Dedifferentiated amniotic fluid mesenchymal stem cell (primary cell): ENCODE results near the gene LRP2BP.
A peak's percentile ranks its signal among the peaks of the same experiment; 100 is the strongest.
"Not testable (repeated sequence)": the region's sequence is repeated elsewhere in the genome, so short reads cannot be mapped to it uniquely, and the experiment has no call there.

ENCODE experiments used
- DNase-seq: peaks from one replicate; pipeline ENCODE4 v3.0.0-alpha.2; 2016; ENCODE audit errors: extremely low spot score

Gene LRP2BP

GRCh38 chr4:185395956-185396723 is 416 bp upstream of the LRP2BP start:
- DNase-seq, result peak; percentile 94

- DNase-seq, result no peak
These were observed 1.0 kb downstream of the LRP2BP start for GRCh38 chr4:185394568-185395237.

- DNase-seq, result no peak
These were observed 3.6 kb downstream of the LRP2BP start for GRCh38 chr4:185392156-185392555.

DNA sequence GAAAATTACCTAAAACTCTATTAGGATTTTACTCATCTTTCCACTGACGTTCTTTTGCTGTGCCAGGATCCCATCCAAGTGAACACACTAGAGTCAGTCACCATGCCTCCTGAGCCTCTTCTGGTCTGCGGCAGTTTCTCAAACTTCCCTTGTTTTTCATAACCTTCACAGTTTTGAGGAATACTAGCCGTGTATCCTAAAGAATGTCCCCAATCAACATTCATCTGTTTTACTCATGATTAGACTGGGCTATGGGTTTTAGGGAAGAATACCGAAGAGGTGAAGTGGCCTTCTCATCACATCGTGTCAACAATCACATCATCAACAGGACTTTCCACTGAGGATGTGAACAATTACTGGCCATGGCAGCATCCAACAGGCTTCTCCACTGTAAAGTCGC is 4.8 kb downstream of the LRP2BP start:
- no peak for DNase-seq

DNA sequence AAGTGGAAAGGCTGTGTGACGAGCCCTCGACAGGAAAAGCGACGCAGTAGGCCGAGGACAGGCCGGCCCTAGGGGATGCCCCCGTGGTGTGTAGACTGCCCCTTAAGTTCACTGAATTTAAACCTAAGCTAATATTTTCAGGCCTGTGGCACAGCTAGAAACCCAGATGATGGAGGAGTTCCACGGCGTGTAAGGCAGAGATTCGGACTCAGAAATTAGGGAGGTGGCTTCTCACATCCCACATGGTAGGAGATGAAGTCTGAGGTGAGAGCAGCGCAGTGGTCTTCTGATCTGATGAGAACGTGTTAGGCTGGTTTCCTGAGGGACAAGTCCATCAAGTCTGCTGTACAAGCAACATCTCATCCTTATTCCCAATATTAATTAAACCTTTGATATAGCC is 7.8 kb downstream of the LRP2BP start:
- DNase-seq, result no peak

- no peak for DNase-seq
These were observed 10.8 kb downstream of the LRP2BP start for GRCh38 chr4:185384930-185385331.

- DNase-seq, result no peak
These were observed 11.7 kb downstream of the LRP2BP start for GRCh38 chr4:185384061-185384460.

DNA sequence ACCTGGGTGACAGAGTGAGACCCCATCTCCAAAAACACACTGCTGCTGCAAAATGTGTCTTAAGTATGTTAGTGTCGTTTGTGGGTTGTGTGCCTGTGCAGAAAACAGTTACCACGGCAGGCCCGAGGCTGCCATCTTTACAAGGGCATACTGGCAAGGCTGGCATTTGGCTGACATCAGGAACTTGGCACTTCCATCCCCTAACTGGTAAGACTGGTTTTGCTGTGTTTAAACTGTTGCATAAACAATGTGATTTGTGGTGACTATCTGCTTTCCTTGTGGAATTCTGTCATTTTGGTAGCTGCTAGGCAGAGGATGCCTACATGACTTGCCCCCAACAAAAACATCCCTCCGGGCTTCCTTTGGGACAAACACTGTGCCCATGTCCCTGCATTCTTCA is 12.3 kb downstream of the LRP2BP start:
- DNase-seq, result no peak

DNA sequence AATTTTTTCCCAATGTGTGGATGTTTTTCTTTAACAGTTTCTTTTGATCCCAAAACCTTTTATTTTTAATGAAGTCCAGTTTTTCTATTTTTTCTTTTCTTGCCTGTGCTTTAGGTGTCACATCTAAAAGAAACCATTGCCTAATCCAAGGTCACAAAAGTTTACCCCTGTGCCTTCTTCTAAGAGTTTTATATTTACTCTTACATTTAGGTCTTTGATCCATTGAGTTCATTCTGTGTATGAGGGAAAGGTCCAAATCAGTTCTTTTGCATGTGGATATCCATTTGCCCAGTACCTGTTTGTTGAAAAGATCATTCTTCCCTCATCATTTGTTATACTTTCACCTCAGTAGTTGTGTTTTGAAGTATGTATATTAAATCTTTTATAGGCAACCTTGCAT is 13.0 kb downstream of the LRP2BP start:
- DNase-seq, result no peak

- no peak for DNase-seq
These were observed 14.2 kb downstream of the LRP2BP start for GRCh38 chr4:185381288-185382196.

DNA sequence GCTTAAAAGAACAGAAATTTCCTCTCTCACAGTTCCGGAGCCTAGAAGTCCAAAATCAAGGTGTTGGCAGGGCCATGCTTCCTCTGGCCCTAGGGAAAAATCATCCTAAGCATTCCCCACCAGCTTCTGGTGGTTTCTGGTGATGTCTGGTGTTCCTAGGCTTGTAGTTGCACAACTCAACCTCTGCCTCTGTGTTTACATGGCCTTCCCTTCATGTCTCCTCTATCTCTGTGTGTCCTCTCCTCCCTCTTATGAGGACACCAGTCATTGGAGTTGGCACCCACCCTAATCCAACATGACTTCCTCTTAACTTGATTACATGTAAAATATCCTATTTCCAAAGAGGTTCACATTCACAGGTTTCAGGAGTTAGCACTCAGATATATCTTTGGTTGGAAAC is 15.4 kb downstream of the LRP2BP start:
- DNase-seq, result no peak

DNA sequence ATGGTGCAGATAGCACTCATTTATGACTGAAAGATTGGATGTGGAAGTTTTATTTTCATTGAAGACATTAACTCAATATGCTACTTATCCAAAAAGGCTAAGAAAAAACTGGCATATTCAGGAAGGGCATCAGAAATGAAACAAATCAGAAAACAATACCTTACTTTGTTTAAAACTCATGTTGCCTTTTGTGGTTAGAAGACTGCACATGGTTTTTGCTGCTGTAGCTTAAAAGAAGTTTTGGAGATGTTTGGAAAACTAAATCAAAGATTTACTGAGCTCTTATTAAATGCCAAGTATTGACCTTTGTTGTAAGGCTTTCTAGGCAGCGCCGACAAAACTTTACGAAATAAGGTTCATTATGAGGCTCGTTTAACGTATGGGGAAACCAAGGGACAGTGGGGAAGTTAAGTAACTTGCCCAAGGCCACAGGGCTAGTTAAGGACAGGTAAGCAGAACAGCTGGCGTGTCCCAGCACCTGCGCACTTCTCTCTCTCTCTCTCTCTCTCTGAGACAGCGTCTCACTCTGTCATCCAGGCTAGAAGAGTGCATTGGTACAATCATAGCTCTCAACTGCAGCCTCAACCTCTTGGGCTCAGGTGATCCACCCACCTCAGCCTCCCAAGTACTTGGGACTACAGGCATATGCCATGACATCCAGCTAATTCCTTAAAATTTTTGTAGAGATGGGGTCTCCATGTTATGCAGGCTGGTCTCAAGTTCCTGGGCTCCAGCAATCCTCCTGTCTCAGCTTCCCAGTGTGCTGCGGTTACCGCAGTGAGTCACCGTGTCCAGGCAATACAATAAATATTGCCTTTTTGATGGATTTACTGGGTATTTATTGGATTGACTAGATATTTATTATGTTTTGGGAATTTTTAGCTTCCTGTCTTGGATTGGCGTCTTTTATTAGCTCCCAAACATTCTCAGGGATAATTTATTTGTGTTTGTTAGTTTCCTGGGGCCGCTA is 16.1 kb downstream of the LRP2BP start:
- DNase-seq, result no peak

- no peak for DNase-seq
These were observed 17.5 kb downstream of the LRP2BP start for GRCh38 chr4:185378264-185378663.

- no peak for DNase-seq
These were observed 21.2 kb downstream of the LRP2BP start for GRCh38 chr4:185374573-185374972.

- DNase-seq, result no peak
These were observed 21.7 kb downstream of the LRP2BP start for GRCh38 chr4:185374027-185374426.

DNA sequence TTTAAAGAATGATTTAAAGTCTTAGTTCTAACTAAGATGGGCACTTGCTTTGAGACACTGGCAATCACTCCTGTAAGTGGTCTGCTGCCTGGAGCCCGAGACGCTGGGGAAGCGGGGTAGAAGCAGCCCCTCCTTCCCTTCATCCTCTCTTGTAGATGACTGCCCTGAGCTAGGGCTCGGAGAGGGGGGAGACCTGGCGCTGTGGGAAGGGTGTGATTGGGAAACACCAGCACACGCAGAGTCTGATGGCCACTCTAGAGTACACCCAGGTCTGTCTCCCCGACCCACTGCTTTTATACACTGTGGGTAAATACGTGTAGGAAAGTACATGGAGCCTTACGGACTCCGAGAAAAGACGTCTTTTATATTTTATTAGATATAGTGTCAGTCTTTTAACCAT is 24.0 kb downstream of the LRP2BP start:
- no peak for DNase-seq

DNA sequence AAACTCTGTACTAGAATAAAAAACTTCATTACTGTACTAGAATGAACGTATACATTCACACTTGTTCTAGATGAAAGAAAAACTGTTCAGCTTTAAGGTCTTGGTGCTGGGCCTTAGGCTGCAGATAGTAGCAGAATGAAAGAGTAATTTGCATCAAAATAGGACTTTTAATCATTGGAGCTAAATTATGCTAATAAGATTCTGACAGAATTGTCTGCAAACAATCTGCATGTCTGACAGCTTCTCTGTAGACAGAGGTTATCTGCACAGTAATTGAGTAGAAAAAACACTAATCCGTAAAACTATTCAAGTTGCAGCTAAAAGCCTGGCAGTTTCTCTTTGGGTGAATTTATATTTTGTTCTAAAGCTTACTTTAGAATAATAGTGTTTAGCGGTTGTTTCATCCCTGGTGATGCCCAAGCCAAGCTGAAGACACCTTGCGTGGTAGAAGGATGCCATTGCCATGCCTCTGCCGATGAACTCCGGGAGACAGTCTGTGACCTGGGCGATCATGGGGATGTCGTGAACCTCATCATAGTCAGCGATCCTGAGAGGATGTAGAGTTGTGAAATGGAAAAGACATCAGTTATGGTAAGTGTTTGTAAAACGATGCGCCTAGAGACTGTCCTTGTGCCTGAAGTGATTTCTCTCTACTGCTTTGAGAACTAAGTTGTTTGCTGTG is 25.3 kb downstream of the LRP2BP start:
- no peak for DNase-seq

DNA sequence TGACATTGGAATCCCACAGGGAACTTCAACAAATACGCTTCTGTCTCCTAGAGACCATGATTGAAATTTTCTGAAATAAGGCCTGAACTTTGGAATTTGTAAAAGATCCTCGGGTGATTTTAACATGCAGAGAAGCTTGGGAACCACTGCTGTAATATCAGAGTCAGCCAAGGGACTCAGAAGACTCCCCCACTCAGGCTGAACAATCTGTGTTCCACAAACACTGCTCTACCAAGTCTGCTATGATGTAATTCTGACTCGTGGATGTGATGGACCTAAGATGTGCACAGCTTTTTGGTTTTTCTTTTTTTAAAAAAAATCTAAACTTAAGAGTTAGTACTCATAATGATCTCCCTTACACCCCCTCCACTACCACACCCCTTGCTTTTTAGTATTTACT is 26.0 kb downstream of the LRP2BP start:
- DNase-seq, result no peak

GRCh38 chr4:185364886-185365285 is 30.8 kb downstream of the LRP2BP start:
- DNase-seq, result no peak

DNA sequence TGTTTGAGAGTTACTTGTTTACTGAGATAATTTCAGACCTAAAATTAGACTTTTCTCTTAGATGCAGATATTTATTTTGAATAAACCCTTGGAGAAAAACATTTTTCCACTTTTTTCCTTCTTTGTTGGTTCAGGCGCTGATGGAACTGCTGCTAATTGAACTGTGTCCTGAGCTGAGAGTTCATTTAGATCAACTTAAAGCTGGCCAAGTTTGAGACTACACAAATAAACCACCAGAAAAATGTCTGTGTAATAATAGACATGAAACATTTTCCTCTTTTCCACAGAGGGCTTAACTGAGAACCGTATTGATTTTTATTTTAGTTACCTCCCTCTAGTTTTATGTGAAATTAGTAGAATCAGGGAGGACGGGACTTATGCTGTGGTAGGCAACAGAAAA is 32.5 kb downstream of the LRP2BP start:
- DNase-seq, result no peak

- not testable (repeated sequence) for DNase-seq
These were observed 33.2 kb downstream of the LRP2BP start for GRCh38 chr4:185362570-185362969.
